GM12873 (cell line): ENCODE data around the gene PDZD7.

Source experiments
- CTCF ChIP-seq: IDR thresholded peaks from 2 replicates; pipeline ENCODE4 v1.5.1; 2012; ENCODE audit warnings: low read depth, mild to moderate bottlenecking, moderate library complexity, low read length, control low read depth; ENCODE audit not compliant: insufficient read depth; ENCODE audit errors: missing control alignments

Gene PDZD7

GRCh38 chr10:101007915-101008822 lies 22.8 kb downstream of the PDZD7 start:
- TF ChIP-seq CTCF: no peak

- TF ChIP-seq CTCF: no peak
Measured at GRCh38 chr10:101007099-101007711, 23.7 kb downstream of the PDZD7 start.

GRCh38 chr10:101006593-101007098 lies 24.3 kb downstream of the PDZD7 start:
- no peak for TF ChIP-seq CTCF

GRCh38 chr10:101005869-101006567 lies 24.9 kb downstream of the PDZD7 start:
- no peak for TF ChIP-seq CTCF

GRCh38 chr10:101005361-101005760 lies 25.6 kb downstream of the PDZD7 start:
- no peak for TF ChIP-seq CTCF

DNA sequence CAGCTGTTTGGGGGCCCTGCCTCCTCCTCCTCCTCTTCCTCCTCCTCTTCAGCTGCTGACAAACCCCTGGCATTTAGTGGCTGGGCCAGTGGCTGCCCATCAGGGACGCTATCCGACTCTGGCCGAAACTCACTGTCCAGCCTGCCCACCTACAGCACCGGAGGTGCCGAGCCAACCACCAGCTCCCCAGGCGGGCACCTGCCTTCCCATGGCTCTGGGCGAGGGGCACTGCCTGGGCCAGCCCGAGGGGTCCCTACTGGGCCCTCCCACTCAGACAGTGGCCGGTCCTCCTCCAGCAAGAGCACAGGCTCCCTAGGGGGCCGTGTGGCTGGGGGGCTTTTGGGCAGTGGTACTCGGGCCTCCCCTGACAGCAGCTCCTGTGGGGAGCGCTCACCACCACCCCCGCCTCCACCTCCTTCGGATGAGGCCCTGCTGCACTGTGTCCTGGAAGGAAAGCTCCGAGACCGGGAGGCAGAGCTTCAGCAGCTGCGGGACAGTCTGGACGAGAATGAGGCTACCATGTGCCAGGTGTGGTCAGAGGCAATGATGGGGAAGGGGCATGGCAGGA lies 27.2 kb downstream of the PDZD7 start:
- TF ChIP-seq CTCF: no peak
